B cell (primary cell): ENCODE data around the gene ZNF330. TPM values are rescaled to one million over a fixed set of nuclear protein-coding genes. Genes with fewer than 3 reads are reported as not detected.

Experiments used
- ATAC-seq: fragments of 200-7000 bp; cut with Tn5 transposase; one replicate; pipeline ENCODE4 v1.10.0; 2021; ENCODE audit warnings: low read depth, mild to moderate bottlenecking, moderate number of reproducible peaks, moderate library complexity
- CTCF ChIA-PET: fragments of 350-600 bp; sonication (Branson Sonifier 250); formaldehyde crosslinking; loops from one replicate; lab custom pipeline; 2021; ENCODE audit warnings: antibody characterized with exemption, inconsistent platforms; lab: Charles Lee
- POLR2A ChIA-PET: fragments of 350-600 bp; sonication (Branson Sonifier 250); formaldehyde crosslinking; loops from one replicate; lab custom pipeline; 2021; ENCODE audit warnings: antibody characterized with exemption; lab: Charles Lee
- DNase-seq: peaks from one replicate; pipeline ENCODE4 v3.0.0; 2013
- H2AFZ ChIP-seq: 2 replicates; pipeline ENCODE4 v1.6.1; 2012; ENCODE audit warnings: mild to moderate bottlenecking, low read depth, low read length; ENCODE audit not compliant: insufficient read depth, poor library complexity, severe bottlenecking
- H3K27ac ChIP-seq, 2 donors: 1 replicate in 1 of 2; 2 replicates in 1 of 2; pipeline ENCODE4 v1.5.1; 2012 to 2013; ENCODE audit warnings: low read length in 2 of 2, mild to moderate bottlenecking in 2 of 2, moderate library complexity in 1 of 2
- H3K27me3 ChIP-seq, 4 experiments: fragments of 200-600 bp in 1 of 4; sonication (generic) in 1 of 4; replicated peaks in 1 of 4; 1 replicate in 2 of 4; 2 replicates in 2 of 4; pipeline versions ENCODE4 v1.6.1 to v1.7.0; 2013 to 2016; ENCODE audit warnings: low read length in 3 of 4, mild to moderate bottlenecking in 2 of 4, mixed read lengths in 1 of 4, moderate library complexity in 1 of 4; ENCODE audit not compliant: insufficient read depth in 4 of 4, control insufficient read depth in 3 of 4; ENCODE audit errors: control extremely low read depth in 1 of 4
- H3K36me3 ChIP-seq, 2 experiments: replicated peaks in 1 of 2; 1 replicate in 1 of 2; 2 replicates in 1 of 2; pipeline versions ENCODE4 v1.6.1 to v1.7.1; 2013; ENCODE audit warnings: low read length in 1 of 2; ENCODE audit not compliant: insufficient read depth in 2 of 2, control insufficient read depth in 1 of 2; ENCODE audit errors: control extremely low read depth in 1 of 2, extremely low read depth in 1 of 2
- H3K4me1 ChIP-seq, 2 donors: fragments of 200-600 bp in 1 of 2; sonication (generic) in 1 of 2; 1 replicate in 1 of 2; 2 replicates in 1 of 2; pipeline versions ENCODE4 v1.5.1 to v1.6.1; 2013 to 2017; ENCODE audit warnings: low read length in 2 of 2; ENCODE audit not compliant: control insufficient read depth in 2 of 2, insufficient read depth in 2 of 2
- H3K4me2 ChIP-seq: replicated peaks from 2 replicates; pipeline ENCODE3; 2012; ENCODE audit warnings: mild to moderate bottlenecking, low read depth, low read length; ENCODE audit not compliant: poor library complexity, severe bottlenecking
- H3K4me3 ChIP-seq, 5 experiments: fragments of 200-600 bp in 1 of 5; sonication (generic) in 1 of 5; 1 replicate in 3 of 5; 2 replicates in 2 of 5; pipeline versions ENCODE4 v1.5.1 to v1.7.0; 2011 to 2016; ENCODE audit warnings: low read length in 4 of 5, mild to moderate bottlenecking in 4 of 5, low read depth in 2 of 5, control low read depth in 1 of 5, moderate library complexity in 1 of 5; ENCODE audit not compliant: insufficient read depth in 1 of 5; ENCODE audit errors: control extremely low read depth in 1 of 5, extremely low read depth in 1 of 5
- H3K79me2 ChIP-seq: fragments of 200-600 bp; sonication (generic); one replicate; pipeline ENCODE4 v1.6.0; 2016; ENCODE audit warnings: low read length; ENCODE audit not compliant: control insufficient read depth, insufficient read depth
- H3K9ac ChIP-seq: fragments of 200-600 bp; sonication (generic); 2 replicates; pipeline ENCODE4 v1.6.1; 2017; ENCODE audit warnings: mild to moderate bottlenecking, low read length, moderate library complexity
- H3K9me3 ChIP-seq, 3 donors: one replicate each; pipeline versions ENCODE4 v1.6.1 to v1.7.1; 2013; ENCODE audit warnings: low read length in 2 of 3; ENCODE audit not compliant: control insufficient read depth in 2 of 3, insufficient read depth in 1 of 3; ENCODE audit errors: control extremely low read depth in 1 of 3
- H4K20me1 ChIP-seq: 2 replicates; pipeline ENCODE4 v1.6.0; 2012; ENCODE audit warnings: mild to moderate bottlenecking, low read length; ENCODE audit not compliant: insufficient read depth, control insufficient read depth, poor library complexity, severe bottlenecking
- H3K27ac Mint-ChIP-seq: one replicate; pipeline ENCODE4 v1.8.0; 2021; ENCODE audit warnings: mixed read lengths
- H3K27me3 Mint-ChIP-seq: one replicate; pipeline ENCODE4 v1.8.0; 2021; ENCODE audit warnings: mixed read lengths
- H3K4me1 Mint-ChIP-seq: one replicate; pipeline ENCODE4 v1.8.0; 2021; ENCODE audit warnings: mixed read lengths
- H3K4me3 Mint-ChIP-seq: one replicate; pipeline ENCODE4 v1.8.0; 2021; ENCODE audit warnings: mixed read lengths
- H3K9me3 Mint-ChIP-seq: one replicate; pipeline ENCODE4 v1.8.0; 2022; ENCODE audit warnings: mixed read lengths; ENCODE audit not compliant: insufficient read depth
- CTCF ChIP-seq: fragments of 200-600 bp; IDR thresholded peaks from one replicate; pipeline ENCODE4 v1.8.0; 2022; ENCODE audit warnings: antibody characterized with exemption, mild to moderate bottlenecking
- EZH2 ChIP-seq: IDR thresholded peaks from 2 replicates; pipeline ENCODE4 v1.6.1; 2012; ENCODE audit warnings: borderline replicate concordance, low read depth, mild to moderate bottlenecking, moderate library complexity, low read length; ENCODE audit not compliant: insufficient read depth, poor library complexity, severe bottlenecking
- WGBS: methylation state at CpG from one replicate; pipeline ENCODE4 v1.1.5; 2013; ENCODE audit warnings: missing lambda C conversion rate; ENCODE audit not compliant: insufficient coverage; 5-methylcytosine and 5-hydroxymethylcytosine counted together
- intact Hi-C: fragments of 100-400 bp; cut with micrococcal nuclease; formaldehyde crosslinking; loops from one replicate; pipeline ENCODE4 v1.10.0; 2022
- polyA plus RNA-seq: library from polyadenylated mRNA; depleted of rRNA; stranded (reverse); fragments of >200 nt; gene quantifications from 2 replicates; pipeline ENCODE4 v1.2.3, GENCODE V29; 2012
- total RNA-seq, 2 donors: library from RNA; stranded (reverse); fragments of 120-200 nt in 1 of 2; gene quantifications; 1 replicate in 1 of 2; 2 replicates in 1 of 2; pipeline versions ENCODE4 v1.2.3 to v1.2.4, GENCODE V29; 2013 to 2022

ZNF330 gene
- total and polyA plus RNA-seq, 2 donors (not counting 1 experiment from before 2014, with no cell fraction given): 16.5 to 29.4 TPM

- Histone ChIP-seq H4K20me1 (no peaks in the 10 kb centered on the region), H3K27ac (no peak overlapping the region), H3K36me3 (no peaks in the 10 kb centered on the region), H2AFZ (no peak overlapping the region), H3K9ac (no peak overlapping the region), H3K4me2 (no peak overlapping the region), H3K9me3 (no peaks in the 10 kb centered on the region), H3K27me3 (peaks cover 0 to 4% (median 0%) of the 10 kb centered on the region in 4 experiments), H3K4me1 (no peaks in the 10 kb centered on the region), H3K4me3 (no peak overlapping the region), H3K79me2 (no peaks in the 10 kb centered on the region)
- WGBS: 89% methylated on average over 25 of the region's 26 CpGs
- TF ChIP-seq EZH2 (no peak), CTCF (no peak)
- intact Hi-C loops: no loop called here
- ATAC-seq (no peak), DNase-seq (no peak)
- CTCF ChIA-PET: no interaction called here
- Mint-ChIP-seq H3K9me3 (no peaks in the 10 kb centered on the region), H3K27me3 (peaks cover 24% of the 10 kb centered on the region), H3K27ac (no peak overlapping the region), H3K4me1 (no peaks in the 10 kb centered on the region), H3K4me3 (no peak overlapping the region)
- POLR2A ChIA-PET: no interaction called here
Measured at GRCh38 chr4:141213550-141213991, 7.1 kb upstream of the ZNF330 start.

GRCh38 chr4:141215030-141215429 lies 5.7 kb upstream of the ZNF330 start:
- H3K27ac Mint-ChIP-seq: no peak overlapping the region
- no peak overlapping the region for H2AFZ ChIP-seq
- H3K9me3 ChIP-seq: no peaks in the 10 kb centered on the region
- peaks cover 0 to 4% (median 2%) of the 10 kb centered on the region in 4 experiments for H3K27me3 ChIP-seq
- ATAC-seq: no peak
- intact Hi-C loops: no loop called here
- H3K9me3 Mint-ChIP-seq: no peaks in the 10 kb centered on the region
- TF ChIP-seq EZH2: no peak
- TF ChIP-seq CTCF: no peak
- POLR2A ChIA-PET: no interaction called here
- H3K36me3 ChIP-seq: no peaks in the 10 kb centered on the region
- H3K4me3 Mint-ChIP-seq: no peak overlapping the region
- peaks cover 24% of the 10 kb centered on the region for H3K27me3 Mint-ChIP-seq
- no peaks in the 10 kb centered on the region for H3K4me1 ChIP-seq
- H3K4me3 ChIP-seq: no peak overlapping the region
- H3K27ac ChIP-seq: no peak overlapping the region
- H3K4me2 ChIP-seq: no peak overlapping the region
- no peak overlapping the region for H3K9ac ChIP-seq
- CTCF ChIA-PET: no interaction called here
- no peaks in the 10 kb centered on the region for H3K79me2 ChIP-seq
- no peaks in the 10 kb centered on the region for H3K4me1 Mint-ChIP-seq
- no peaks in the 10 kb centered on the region for H4K20me1 ChIP-seq
- DNase-seq: no peak
